GM12878 (cell line): Measurements from ENCODE around the gene PPP1R13B.

Experiments
- POLR2AphosphoS5 ChIP-seq: IDR thresholded peaks from 2 replicates; pipeline ENCODE4 v1.6.1; 2011; ENCODE audit warnings: mild to moderate bottlenecking, low read length, inconsistent platforms
- TF ChIP-seq, protein P1 (sequence below), 3 experiments: IDR thresholded peaks in 2 of 3; conservative IDR thresholded peaks in 1 of 3; 2 replicates each; pipeline ENCODE4 v1.5.1; 2011; ENCODE audit warnings: low read depth in 3 of 3, low read length in 3 of 3, mild to moderate bottlenecking in 3 of 3, control low read depth in 2 of 3, moderate library complexity in 2 of 3, inconsistent platforms in 1 of 3, mixed read lengths in 1 of 3; ENCODE audit not compliant: control insufficient read depth in 2 of 3, insufficient read depth in 1 of 3; ENCODE audit errors: extremely low read depth in 1 of 3
- TF ChIP-seq, protein P2 (sequence below): IDR thresholded peaks from 2 replicates; pipeline ENCODE4 v1.6.1; 2012; ENCODE audit warnings: low read depth, low read length, improper control_type of control experiment

DNA sequence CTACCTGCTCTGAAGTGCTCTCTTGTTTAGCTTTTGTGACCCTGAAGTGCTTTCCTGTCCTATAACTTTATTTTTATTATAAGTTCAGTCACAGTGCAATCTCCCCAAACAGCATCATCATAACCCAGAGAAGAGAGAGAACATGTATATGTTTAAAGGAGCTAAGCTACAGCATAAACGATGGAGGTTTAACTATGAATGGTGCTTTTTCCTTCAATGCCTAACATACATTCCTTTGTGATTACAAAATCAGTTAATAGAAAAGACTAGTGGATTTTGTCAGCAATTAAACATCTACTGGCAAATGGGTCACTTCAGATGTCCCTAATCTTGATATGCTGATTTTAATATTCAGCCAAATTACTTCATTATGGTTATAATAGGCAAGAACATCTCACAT, 85.3 kb downstream of the PPP1R13B start:
- TF ChIP-seq POLR2AphosphoS5 = no peak
- TF ChIP-seq, protein P1, sequence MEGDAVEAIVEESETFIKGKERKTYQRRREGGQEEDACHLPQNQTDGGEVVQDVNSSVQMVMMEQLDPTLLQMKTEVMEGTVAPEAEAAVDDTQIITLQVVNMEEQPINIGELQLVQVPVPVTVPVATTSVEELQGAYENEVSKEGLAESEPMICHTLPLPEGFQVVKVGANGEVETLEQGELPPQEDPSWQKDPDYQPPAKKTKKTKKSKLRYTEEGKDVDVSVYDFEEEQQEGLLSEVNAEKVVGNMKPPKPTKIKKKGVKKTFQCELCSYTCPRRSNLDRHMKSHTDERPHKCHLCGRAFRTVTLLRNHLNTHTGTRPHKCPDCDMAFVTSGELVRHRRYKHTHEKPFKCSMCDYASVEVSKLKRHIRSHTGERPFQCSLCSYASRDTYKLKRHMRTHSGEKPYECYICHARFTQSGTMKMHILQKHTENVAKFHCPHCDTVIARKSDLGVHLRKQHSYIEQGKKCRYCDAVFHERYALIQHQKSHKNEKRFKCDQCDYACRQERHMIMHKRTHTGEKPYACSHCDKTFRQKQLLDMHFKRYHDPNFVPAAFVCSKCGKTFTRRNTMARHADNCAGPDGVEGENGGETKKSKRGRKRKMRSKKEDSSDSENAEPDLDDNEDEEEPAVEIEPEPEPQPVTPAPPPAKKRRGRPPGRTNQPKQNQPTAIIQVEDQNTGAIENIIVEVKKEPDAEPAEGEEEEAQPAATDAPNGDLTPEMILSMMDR (IDR thresholded peaks at IDR 0.05 in 2 of 3, conservative IDR thresholded peaks at IDR 0.05 in 1 of 3; ENCODE audit: control insufficient read depth in 2 of 3, extremely low read depth in 1 of 3, insufficient read depth in 1 of 3, low read depth in 3 of 3, low read length in 3 of 3) = no peak
- TF ChIP-seq, protein P2, sequence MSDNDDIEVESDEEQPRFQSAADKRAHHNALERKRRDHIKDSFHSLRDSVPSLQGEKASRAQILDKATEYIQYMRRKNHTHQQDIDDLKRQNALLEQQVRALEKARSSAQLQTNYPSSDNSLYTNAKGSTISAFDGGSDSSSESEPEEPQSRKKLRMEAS = no peak
